Measurements from ENCODE around the gene OR52I1. TPM values are rescaled to one million over a fixed set of nuclear protein-coding genes. Genes with fewer than 3 reads are reported as not detected.

OR52I1 gene
- total RNA-seq = not detected

GRCh38 chr11:4593739-4594138, at the start of gene OR52I1:
OR52I1 (plus strand) TSS chr11:4594039; CDS start chr11:4594039, 0 bp downstream.
- H3K9me3 ChIP-seq = no peaks in the 10 kb centered on the region
- H3K9ac ChIP-seq (ENCODE audit: low read depth in 2 of 2, low read length in 2 of 2) = no peak within 1 kb of the TSS
- intact Hi-C loops (cut with DNase I) = no loop called here
- TF ChIP-seq CTCF (IDR thresholded peaks at IDR 0.05) = no peak
- H3K36me3 ChIP-seq = no peaks in the 10 kb centered on the region
- H3K4me3 ChIP-seq = no peak within 1 kb of the TSS
- no peaks in the 10 kb centered on the region for H3K4me1 ChIP-seq
- H3K27ac ChIP-seq = no peak within 1 kb of the TSS
- DNase-seq = no peak
- no peaks in the 10 kb centered on the region for H3K27me3 ChIP-seq

- H3K9ac ChIP-seq (ENCODE audit: low read depth in 2 of 2, low read length in 2 of 2) = no peak within 1 kb of the TSS
- no peaks in the 10 kb centered on the region for H3K4me1 ChIP-seq
- no peaks in the 10 kb centered on the region for H3K27me3 ChIP-seq
- no peak within 1 kb of the TSS for H3K4me3 ChIP-seq
- H3K9me3 ChIP-seq = no peaks in the 10 kb centered on the region
- intact Hi-C loops (cut with DNase I) = loop anchor here (5.0 kb wide), 1 partner anchor 358 kb away; no protein-coding TSS in a partner anchor
- no peak for TF ChIP-seq CTCF (IDR thresholded peaks at IDR 0.05)
- no peak within 1 kb of the TSS for H3K27ac ChIP-seq
- no peak for DNase-seq
- no peaks in the 10 kb centered on the region for H3K36me3 ChIP-seq
Measured at GRCh38 chr11:4544891-4545290, 48.9 kb upstream of the OR52I1 start, which contains the start of gene OR52M1. OR52M1 (plus strand) TSS chr11:4545191; CDS start chr11:4545191, 0 bp downstream.

GRCh38 chr11:4546878-4547277, 47.0 kb upstream of the OR52I1 start:
- intact Hi-C loops (cut with DNase I) = no loop called here
- no peak for TF ChIP-seq CTCF (IDR thresholded peaks at IDR 0.05)
- Histone ChIP-seq H3K36me3 (no peaks in the 10 kb centered on the region), H3K27me3 (no peaks in the 10 kb centered on the region), H3K9me3 (no peaks in the 10 kb centered on the region), H3K4me3 (no peak overlapping the region), H3K27ac (peak overlapping the region; percentile 11), H3K4me1 (no peaks in the 10 kb centered on the region), H3K9ac (ENCODE audit: low read depth in 2 of 2, low read length in 2 of 2) (no peak overlapping the region)
- no peak for DNase-seq

GRCh38 chr11:4547416-4547815, 46.4 kb upstream of the OR52I1 start:
- H3K27ac ChIP-seq = peak overlapping the region; percentile 11

GRCh38 chr11:4551346-4551979, 42.4 kb upstream of the OR52I1 start:
- H3K36me3 ChIP-seq = no peaks in the 10 kb centered on the region
- no peaks in the 10 kb centered on the region for H3K27me3 ChIP-seq
- H3K9me3 ChIP-seq = no peaks in the 10 kb centered on the region
- intact Hi-C loops (cut with DNase I) = no loop called here
- H3K27ac ChIP-seq = no peak overlapping the region
- DNase-seq = no peak
- H3K4me1 ChIP-seq = no peaks in the 10 kb centered on the region
- no peak overlapping the region for H3K4me3 ChIP-seq
- no peak overlapping the region for H3K9ac ChIP-seq (ENCODE audit: low read depth in 2 of 2, low read length in 2 of 2)
- TF ChIP-seq CTCF (IDR thresholded peaks at IDR 0.05) = no peak

More at GRCh38 chr11:4547416-4547815, 46.4 kb upstream of the OR52I1 start:
- Histone ChIP-seq H3K27me3 (no peaks in the 10 kb centered on the region), H3K9ac (ENCODE audit: low read depth in 2 of 2, low read length in 2 of 2) (no peak overlapping the region), H3K4me1 (no peaks in the 10 kb centered on the region), H3K36me3 (no peaks in the 10 kb centered on the region), H3K9me3 (no peaks in the 10 kb centered on the region), H3K4me3 (no peak overlapping the region)
- no peak for DNase-seq
- intact Hi-C loops (cut with DNase I) = no loop called here
- no peak for TF ChIP-seq CTCF (IDR thresholded peaks at IDR 0.05)
